Measurements from ENCODE around the gene TMBIM1.

Gene TMBIM1

DNA sequence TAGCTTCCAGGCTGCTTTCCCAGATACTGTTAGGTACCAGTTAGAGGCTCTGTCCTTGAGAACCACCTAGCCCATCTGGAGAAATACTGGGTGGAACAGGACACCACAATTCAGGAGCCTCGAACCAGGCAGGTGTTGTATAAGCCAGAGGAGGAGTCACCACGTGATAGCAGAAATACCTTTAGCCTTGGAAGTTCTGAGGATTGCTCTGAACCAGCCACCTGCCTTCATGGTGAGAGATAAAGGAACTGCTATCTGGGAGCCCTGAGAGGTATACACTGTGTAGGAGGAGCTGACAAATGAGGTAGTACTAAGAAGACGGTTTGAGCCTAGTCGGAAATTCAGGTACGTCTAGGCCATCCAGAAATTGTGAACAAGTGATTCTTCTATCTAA, 39.1 kb downstream of the TMBIM1 start:
- peaks cover 49% of the 10 kb centered on the region for H3F3A ChIP-seq (ENCODE audit: control insufficient read depth, insufficient read depth)

DNA sequence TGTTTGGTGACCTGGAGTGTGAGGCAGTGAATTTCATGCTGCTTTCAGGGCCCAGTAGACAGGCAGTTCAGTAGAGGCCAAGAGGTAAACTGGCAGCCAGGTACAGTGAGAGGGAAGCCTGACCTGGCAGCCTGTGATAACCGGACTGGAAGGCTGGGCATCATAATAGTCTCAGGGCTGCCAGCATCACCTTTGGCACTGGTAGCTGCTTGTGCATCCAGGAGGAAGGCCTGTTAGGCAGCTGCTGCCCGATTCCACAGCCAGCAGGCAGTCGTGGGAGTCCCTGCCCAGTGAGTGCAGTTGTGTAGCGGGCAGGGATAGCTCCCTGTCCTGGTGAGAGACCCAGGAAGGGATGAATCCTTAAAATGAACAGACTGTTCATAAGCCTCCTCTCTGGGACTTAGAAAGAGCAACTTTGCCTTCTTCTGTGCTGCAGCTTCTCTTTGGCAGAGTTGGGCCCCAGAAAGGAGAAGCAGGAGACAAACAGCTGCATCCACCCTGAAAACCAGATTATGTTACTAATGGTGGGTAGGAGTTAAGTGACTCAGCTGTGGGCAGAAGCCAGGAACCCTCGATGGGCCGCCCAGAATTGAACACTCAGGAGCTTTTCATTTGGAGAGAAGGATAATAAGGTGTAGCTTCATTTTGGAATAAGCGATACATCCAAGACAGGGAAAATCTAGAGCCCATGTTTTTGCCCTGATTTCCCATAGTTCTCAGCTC, 39.6 kb downstream of the TMBIM1 start:
- H3K4me1 ChIP-seq (ENCODE audit: control insufficient read depth, low read length) = peaks cover 8% of the 10 kb centered on the region
- no peak overlapping the region for H3K4me3 ChIP-seq (ENCODE audit: low read length)
- TF ChIP-seq, protein P1, sequence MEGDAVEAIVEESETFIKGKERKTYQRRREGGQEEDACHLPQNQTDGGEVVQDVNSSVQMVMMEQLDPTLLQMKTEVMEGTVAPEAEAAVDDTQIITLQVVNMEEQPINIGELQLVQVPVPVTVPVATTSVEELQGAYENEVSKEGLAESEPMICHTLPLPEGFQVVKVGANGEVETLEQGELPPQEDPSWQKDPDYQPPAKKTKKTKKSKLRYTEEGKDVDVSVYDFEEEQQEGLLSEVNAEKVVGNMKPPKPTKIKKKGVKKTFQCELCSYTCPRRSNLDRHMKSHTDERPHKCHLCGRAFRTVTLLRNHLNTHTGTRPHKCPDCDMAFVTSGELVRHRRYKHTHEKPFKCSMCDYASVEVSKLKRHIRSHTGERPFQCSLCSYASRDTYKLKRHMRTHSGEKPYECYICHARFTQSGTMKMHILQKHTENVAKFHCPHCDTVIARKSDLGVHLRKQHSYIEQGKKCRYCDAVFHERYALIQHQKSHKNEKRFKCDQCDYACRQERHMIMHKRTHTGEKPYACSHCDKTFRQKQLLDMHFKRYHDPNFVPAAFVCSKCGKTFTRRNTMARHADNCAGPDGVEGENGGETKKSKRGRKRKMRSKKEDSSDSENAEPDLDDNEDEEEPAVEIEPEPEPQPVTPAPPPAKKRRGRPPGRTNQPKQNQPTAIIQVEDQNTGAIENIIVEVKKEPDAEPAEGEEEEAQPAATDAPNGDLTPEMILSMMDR (IDR thresholded peaks at IDR 0.05; ENCODE audit: low read depth, low read length, poor library complexity, severe bottlenecking) = no peak
- TF ChIP-seq EZH2phosphoT487 (IDR thresholded peaks at IDR 0.05; ENCODE audit: borderline replicate concordance, low read length) = no peak
- no peaks in the 10 kb centered on the region for H3K9me2 ChIP-seq (replicated peaks; ENCODE audit: control insufficient read depth, low read length)
- H3K27me3 ChIP-seq (ENCODE audit: control insufficient read depth, low read length) = no peaks in the 10 kb centered on the region
- H3K4me2 ChIP-seq (ENCODE audit: low read length) = no peak overlapping the region
- peaks cover 90% of the 10 kb centered on the region for H3K36me3 ChIP-seq (ENCODE audit: control insufficient read depth, low read length)
- peaks cover 44% of the 10 kb centered on the region for H3F3A ChIP-seq (ENCODE audit: control insufficient read depth, insufficient read depth)
- no peaks in the 10 kb centered on the region for H4K20me1 ChIP-seq (ENCODE audit: control insufficient read depth, insufficient read depth, low read depth, low read length)
- no peak overlapping the region for H3K27ac ChIP-seq (ENCODE audit: low read depth, low read length)
- no peaks in the 10 kb centered on the region for H3K9me3 ChIP-seq (ENCODE audit: control insufficient read depth, insufficient read depth, low read length)
- H3K79me2 ChIP-seq (ENCODE audit: control insufficient read depth, low read length) = no peaks in the 10 kb centered on the region

More for the DNA sequence above, 39.1 kb downstream of the TMBIM1 start:
- no peaks in the 10 kb centered on the region for H3K79me2 ChIP-seq (ENCODE audit: control insufficient read depth, low read length)
- TF ChIP-seq, protein P1 (IDR thresholded peaks at IDR 0.05; ENCODE audit: low read depth, low read length, poor library complexity, severe bottlenecking) = no peak
- no peak for TF ChIP-seq EZH2phosphoT487 (IDR thresholded peaks at IDR 0.05; ENCODE audit: borderline replicate concordance, low read length)
- H3K4me2 ChIP-seq (ENCODE audit: low read length) = no peak overlapping the region
- H3K4me3 ChIP-seq (ENCODE audit: low read length) = no peak overlapping the region
- no peaks in the 10 kb centered on the region for H3K27me3 ChIP-seq (ENCODE audit: control insufficient read depth, low read length)
- peaks cover 14% of the 10 kb centered on the region for H3K4me1 ChIP-seq (ENCODE audit: control insufficient read depth, low read length)
- H4K20me1 ChIP-seq (ENCODE audit: control insufficient read depth, insufficient read depth, low read depth, low read length) = no peaks in the 10 kb centered on the region
- H3K27ac ChIP-seq (ENCODE audit: low read depth, low read length) = no peak overlapping the region
- H3K9me2 ChIP-seq (replicated peaks; ENCODE audit: control insufficient read depth, low read length) = no peaks in the 10 kb centered on the region
- H3K36me3 ChIP-seq (ENCODE audit: control insufficient read depth, low read length) = peaks cover 86% of the 10 kb centered on the region
- H3K9me3 ChIP-seq (ENCODE audit: control insufficient read depth, insufficient read depth, low read length) = no peaks in the 10 kb centered on the region

DNA sequence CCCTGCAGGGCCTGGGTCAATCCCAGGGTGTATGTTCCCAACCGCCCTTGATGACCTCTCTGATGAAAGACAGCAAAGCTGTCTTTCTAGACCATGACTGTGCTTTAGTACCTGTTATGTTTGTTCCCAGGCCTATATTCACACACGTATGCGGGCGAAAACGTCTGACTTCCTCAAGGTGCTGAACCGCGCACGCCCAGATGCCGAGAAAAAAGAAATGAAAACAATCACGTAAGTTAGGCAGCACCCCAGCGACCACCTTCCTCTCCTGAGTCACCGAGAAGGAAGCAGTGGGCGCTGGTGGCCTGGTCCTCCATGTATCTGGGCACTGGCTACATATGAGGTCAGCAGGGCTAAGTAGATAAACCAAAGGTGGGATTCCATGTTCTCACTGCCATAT, 42.6 kb downstream of the TMBIM1 start:
- Histone ChIP-seq H3K79me2 (ENCODE audit: control insufficient read depth, low read length) (no peaks in the 10 kb centered on the region; the same call in 1 of the 2 replicates), H3K4me1 (ENCODE audit: control insufficient read depth, low read length) (no peaks in the 10 kb centered on the region), H3K9me2 (replicated peaks; ENCODE audit: control insufficient read depth, low read length) (no peaks in the 10 kb centered on the region), H3K4me3 (ENCODE audit: low read length) (no peak overlapping the region), H3F3A (ENCODE audit: control insufficient read depth, insufficient read depth) (peaks cover 18% of the 10 kb centered on the region), H3K9me3 (ENCODE audit: control insufficient read depth, insufficient read depth, low read length) (no peaks in the 10 kb centered on the region), H3K27me3 (ENCODE audit: control insufficient read depth, low read length) (no peaks in the 10 kb centered on the region), H3K4me2 (ENCODE audit: low read length) (no peak overlapping the region), H3K36me3 (ENCODE audit: control insufficient read depth, low read length) (peaks cover 97% of the 10 kb centered on the region), H3K27ac (ENCODE audit: low read depth, low read length) (no peak overlapping the region), H4K20me1 (ENCODE audit: control insufficient read depth, insufficient read depth, low read depth, low read length) (no peaks in the 10 kb centered on the region)
- TF ChIP-seq, protein P1 (IDR thresholded peaks at IDR 0.05; ENCODE audit: low read depth, low read length, poor library complexity, severe bottlenecking) = no peak
- TF ChIP-seq EZH2phosphoT487 (IDR thresholded peaks at IDR 0.05; ENCODE audit: borderline replicate concordance, low read length) = no peak
